T-helper 17 cell (primary cell): Measurements from ENCODE around the gene RTF1. TPM values are rescaled to one million over a fixed set of nuclear protein-coding genes. Genes with fewer than 3 reads are reported as not detected.
"Not testable (repeated sequence)": the region's sequence is repeated elsewhere in the genome, so short reads cannot be mapped to it uniquely, and the experiment has no call there.

ENCODE experiments used
- ATAC-seq: fragments of 150-1000 bp; cut with Tn5 transposase; 2 replicates; pipeline ENCODE4 v1.10.0; 2021; ENCODE audit warnings: mild to moderate bottlenecking, moderate library complexity
- DNase-seq, 3 donors: peaks; one replicate each; pipeline versions ENCODE4 v3.0.0 to v3.0.0-alpha.2; 2020 to 2021
- H3K9me3 ChIP-seq: one replicate; pipeline ENCODE4 v1.7.0; 2013; ENCODE audit warnings: low read length, mild to moderate bottlenecking; ENCODE audit not compliant: control insufficient read depth, poor library complexity, severe bottlenecking
- H3K27ac Mint-ChIP-seq: one replicate; pipeline ENCODE4 v1.8.0; 2022; ENCODE audit warnings: mild to moderate bottlenecking, moderate library complexity, mixed read lengths
- H3K27me3 Mint-ChIP-seq: one replicate; pipeline ENCODE4 v1.8.0; 2022; ENCODE audit warnings: mixed read lengths
- H3K36me3 Mint-ChIP-seq: one replicate; pipeline ENCODE4 v1.8.0; 2022; ENCODE audit warnings: low read depth, mixed read lengths
- H3K4me1 Mint-ChIP-seq: one replicate; pipeline ENCODE4 v1.8.0; 2022; ENCODE audit warnings: mild to moderate bottlenecking, mixed read lengths
- H3K4me3 Mint-ChIP-seq: one replicate; pipeline ENCODE4 v1.8.0; 2022; ENCODE audit warnings: mild to moderate bottlenecking, moderate library complexity, mixed read lengths
- total RNA-seq, 4 donors: library from RNA in 2 of 4; stranded (reverse) in 2 of 4; gene quantifications; one replicate each; pipeline ENCODE4 v1.2.3 and lab custom pipeline; 2022 to 2026

Gene RTF1
- total RNA-seq, 2 donors from 2014 or later = 42.0 TPM

- Mint-ChIP-seq H3K27me3 (no peaks in the 10 kb centered on the region), H3K4me1 (peaks cover 32% of the 10 kb centered on the region), H3K36me3 (no peaks in the 10 kb centered on the region), H3K27ac (peak overlapping the region; percentile 92), H3K4me3 (peak overlapping the region; percentile 97)
- no peak for ATAC-seq
- DNase-seq = no peak
- H3K9me3 ChIP-seq = no peaks in the 10 kb centered on the region
These were observed 660 bp upstream of the RTF1 start for GRCh38 chr15:41416128-41416741.

GRCh38 chr15:41417418-41418195, 712 bp downstream of the RTF1 start:
- no peaks in the 10 kb centered on the region for H3K36me3 Mint-ChIP-seq
- peaks cover 33% of the 10 kb centered on the region for H3K4me1 Mint-ChIP-seq
- no peaks in the 10 kb centered on the region for H3K27me3 Mint-ChIP-seq
- peak; percentile 39 for ATAC-seq
- peak overlapping the region; percentile 92 for H3K27ac Mint-ChIP-seq
- H3K9me3 ChIP-seq = no peaks in the 10 kb centered on the region
- H3K4me3 Mint-ChIP-seq = peak overlapping the region; percentile 97
- DNase-seq = peak in 1 of 3 donors; percentile 25

GRCh38 chr15:41423979-41424659, 7.2 kb downstream of the RTF1 start:
- peaks cover 22% of the 10 kb centered on the region for H3K4me1 Mint-ChIP-seq
- DNase-seq = no peak
- peak; percentile 25 for ATAC-seq
- H3K27me3 Mint-ChIP-seq = no peaks in the 10 kb centered on the region
- H3K9me3 ChIP-seq = no peaks in the 10 kb centered on the region
- H3K27ac Mint-ChIP-seq = peak overlapping the region; percentile 74
- peaks cover 2% of the 10 kb centered on the region for H3K36me3 Mint-ChIP-seq
- peak overlapping the region; percentile 28 for H3K4me3 Mint-ChIP-seq

- Mint-ChIP-seq H3K36me3 (peaks cover 6% of the 10 kb centered on the region), H3K27ac (peak overlapping the region; percentile 74), H3K4me1 (peaks cover 29% of the 10 kb centered on the region), H3K27me3 (no peaks in the 10 kb centered on the region), H3K4me3 (no peak overlapping the region)
- H3K9me3 ChIP-seq = no peaks in the 10 kb centered on the region
- no peak for ATAC-seq
- no peak for DNase-seq
These were observed 7.9 kb downstream of the RTF1 start for GRCh38 chr15:41424809-41425208.

DNA sequence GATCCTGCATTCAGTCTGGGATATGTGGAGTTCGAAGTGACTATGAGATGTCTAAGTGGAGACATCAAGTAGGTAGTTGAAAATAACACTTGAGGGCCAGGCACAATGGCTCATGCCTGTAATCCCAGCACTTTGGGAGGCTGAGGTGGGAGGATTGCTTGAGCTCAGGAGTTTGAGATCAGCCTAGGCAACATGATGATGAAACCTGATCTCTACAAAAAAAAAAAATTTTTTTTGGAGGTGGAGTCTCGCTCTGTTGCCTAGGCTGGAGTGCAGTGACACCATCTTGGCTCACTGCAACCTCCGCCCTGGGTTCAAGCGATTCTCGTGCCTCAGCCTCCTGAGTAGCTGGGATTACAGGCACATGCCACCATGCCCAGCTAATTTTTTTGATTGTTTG, 9.0 kb downstream of the RTF1 start:
- H3K4me3 Mint-ChIP-seq, ATAC-seq, DNase-seq, H3K27me3 Mint-ChIP-seq, H3K36me3 Mint-ChIP-seq, H3K9me3 ChIP-seq: not testable (repeated sequence)
- Mint-ChIP-seq H3K4me1 (peaks cover 24% of the 10 kb centered on the region), H3K27ac (peak overlapping the region; percentile 19)

GRCh38 chr15:41429003-41429890, 12.4 kb downstream of the RTF1 start:
- H3K9me3 ChIP-seq = no peaks in the 10 kb centered on the region
- peak; percentile 41 for ATAC-seq
- H3K27ac Mint-ChIP-seq = peak overlapping the region; percentile 93
- peaks cover 19% of the 10 kb centered on the region for H3K4me1 Mint-ChIP-seq
- H3K36me3 Mint-ChIP-seq = peaks cover 7% of the 10 kb centered on the region
- no peaks in the 10 kb centered on the region for H3K27me3 Mint-ChIP-seq
- no peak for DNase-seq
- peak overlapping the region; percentile 83 for H3K4me3 Mint-ChIP-seq

DNA sequence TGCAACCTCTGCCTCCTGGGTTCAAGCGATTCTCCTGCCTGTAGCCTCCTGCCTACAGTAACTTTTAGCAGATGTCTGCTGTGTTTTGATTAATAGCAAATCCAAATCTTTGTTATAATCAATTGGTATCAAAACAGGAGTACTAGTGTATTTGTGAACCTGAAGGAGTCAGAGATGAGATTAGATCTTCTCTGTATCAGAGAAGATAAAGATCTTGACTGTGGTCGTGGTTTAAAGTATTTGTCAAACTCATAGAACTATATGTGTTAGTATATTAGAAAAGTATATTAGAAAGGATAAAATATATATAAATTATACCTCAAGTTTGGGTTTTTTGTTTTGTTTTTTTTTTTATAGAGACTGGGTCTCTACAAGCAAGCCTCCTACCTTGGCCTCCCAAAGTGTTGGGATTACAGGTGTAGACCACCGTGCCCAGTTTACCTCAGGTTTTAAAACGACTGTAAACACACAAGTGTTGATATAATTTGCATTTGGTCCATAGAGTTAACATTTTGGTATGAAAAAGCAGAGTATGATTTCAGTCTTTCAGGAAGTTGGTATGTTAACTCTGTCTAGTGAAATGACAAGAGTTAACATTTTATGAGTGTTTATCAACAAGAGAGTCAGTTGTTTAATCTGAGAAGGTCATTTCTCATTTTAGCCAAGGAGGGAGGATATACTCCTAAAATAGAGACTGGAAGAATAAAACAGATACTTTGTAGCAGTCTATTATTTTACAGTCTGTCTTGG, 18.3 kb downstream of the RTF1 start:
- no peaks in the 10 kb centered on the region for H3K27me3 Mint-ChIP-seq
- peak overlapping the region; percentile 43 for H3K27ac Mint-ChIP-seq
- ATAC-seq (no peak), DNase-seq (no peak)
- H3K36me3 Mint-ChIP-seq = peaks cover 2% of the 10 kb centered on the region
- no peak overlapping the region for H3K4me3 Mint-ChIP-seq
- H3K9me3 ChIP-seq = no peaks in the 10 kb centered on the region
- peaks cover 7% of the 10 kb centered on the region for H3K4me1 Mint-ChIP-seq

DNA sequence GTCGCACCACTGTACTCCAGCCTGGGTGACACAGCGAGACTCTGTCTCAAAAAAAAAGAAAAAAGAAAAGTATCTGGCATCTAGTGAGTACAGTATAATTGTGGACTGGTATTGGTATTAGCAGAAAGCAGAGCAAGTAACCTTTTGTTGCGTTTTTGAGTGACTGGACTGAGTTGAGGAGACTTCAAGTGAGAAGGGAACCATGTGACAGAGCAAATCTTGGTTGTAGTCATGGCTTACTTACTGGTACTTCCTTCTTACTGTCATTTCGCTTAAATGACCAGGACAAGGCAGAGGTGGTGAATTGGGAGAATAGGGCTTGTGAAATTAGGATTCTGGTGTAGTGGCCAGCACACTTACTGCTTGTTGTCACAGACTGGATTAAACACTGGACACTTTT, 20.6 kb downstream of the RTF1 start:
- H3K9me3 ChIP-seq = no peaks in the 10 kb centered on the region
- Mint-ChIP-seq H3K4me1 (peaks cover 7% of the 10 kb centered on the region), H3K36me3 (peaks cover 4% of the 10 kb centered on the region), H3K27ac (peak overlapping the region; percentile 77), H3K27me3 (no peaks in the 10 kb centered on the region), H3K4me3 (no peak overlapping the region)
- ATAC-seq = no peak
- no peak for DNase-seq

GRCh38 chr15:41438206-41438605, 21.3 kb downstream of the RTF1 start:
- H3K27ac Mint-ChIP-seq = no peak overlapping the region
- ATAC-seq = no peak

DNA sequence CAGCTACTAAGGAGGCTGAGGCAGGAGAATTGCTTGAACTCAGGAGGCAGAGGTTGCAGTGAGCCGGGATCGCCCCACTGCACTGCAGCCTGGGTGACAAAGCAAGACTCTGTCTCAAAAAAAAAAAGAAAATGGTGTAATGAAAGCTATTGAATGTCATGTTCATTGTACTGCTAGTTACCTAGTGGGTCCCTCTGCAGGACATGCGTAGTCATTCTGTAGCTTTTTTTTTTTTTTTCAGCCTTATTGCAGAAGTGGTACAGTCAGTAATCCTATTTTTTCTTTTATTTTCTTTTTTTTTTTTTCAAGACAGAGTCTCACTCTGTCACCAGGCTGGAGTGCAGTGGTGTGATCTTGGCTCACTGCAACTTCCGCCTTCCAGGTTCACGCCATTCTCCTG, 21.9 kb downstream of the RTF1 start:
- not testable (repeated sequence) for ATAC-seq, DNase-seq, H3K27ac Mint-ChIP-seq, H3K36me3 Mint-ChIP-seq, H3K27me3 Mint-ChIP-seq, H3K9me3 ChIP-seq, H3K4me3 Mint-ChIP-seq
- peaks cover 14% of the 10 kb centered on the region for H3K4me1 Mint-ChIP-seq

More at GRCh38 chr15:41438206-41438605, 21.3 kb downstream of the RTF1 start:
- Mint-ChIP-seq H3K4me3 (no peak overlapping the region), H3K27me3 (no peaks in the 10 kb centered on the region), H3K4me1 (peaks cover 11% of the 10 kb centered on the region), H3K36me3 (peaks cover 4% of the 10 kb centered on the region)
- no peak for DNase-seq
- H3K9me3 ChIP-seq = no peaks in the 10 kb centered on the region

DNA sequence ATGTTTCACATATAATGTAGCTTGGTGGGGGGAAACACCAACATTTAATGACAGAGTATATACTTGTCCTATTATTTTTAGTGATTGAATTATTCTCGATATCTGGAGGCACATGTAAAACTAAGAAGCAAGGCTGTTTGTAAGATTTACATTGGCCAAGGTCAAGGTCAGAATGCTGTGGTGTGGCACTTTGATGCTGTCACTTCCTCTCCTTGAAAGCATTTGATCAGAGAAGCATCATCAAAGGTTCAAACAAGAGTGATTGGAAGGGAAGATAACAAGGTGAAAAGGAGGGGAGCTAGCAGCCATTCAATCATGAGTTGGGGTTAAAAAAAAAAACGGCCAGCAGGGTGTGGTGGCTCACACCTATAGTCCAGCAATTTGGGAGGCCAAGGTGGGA, 26.4 kb downstream of the RTF1 start:
- H3K9me3 ChIP-seq = no peaks in the 10 kb centered on the region
- H3K36me3 Mint-ChIP-seq = peaks cover 2% of the 10 kb centered on the region
- H3K27ac Mint-ChIP-seq = peak overlapping the region; percentile 47
- peak overlapping the region; percentile 39 for H3K4me3 Mint-ChIP-seq
- ATAC-seq (no peak), DNase-seq (no peak)
- H3K4me1 Mint-ChIP-seq = peaks cover 12% of the 10 kb centered on the region
- H3K27me3 Mint-ChIP-seq = no peaks in the 10 kb centered on the region

DNA sequence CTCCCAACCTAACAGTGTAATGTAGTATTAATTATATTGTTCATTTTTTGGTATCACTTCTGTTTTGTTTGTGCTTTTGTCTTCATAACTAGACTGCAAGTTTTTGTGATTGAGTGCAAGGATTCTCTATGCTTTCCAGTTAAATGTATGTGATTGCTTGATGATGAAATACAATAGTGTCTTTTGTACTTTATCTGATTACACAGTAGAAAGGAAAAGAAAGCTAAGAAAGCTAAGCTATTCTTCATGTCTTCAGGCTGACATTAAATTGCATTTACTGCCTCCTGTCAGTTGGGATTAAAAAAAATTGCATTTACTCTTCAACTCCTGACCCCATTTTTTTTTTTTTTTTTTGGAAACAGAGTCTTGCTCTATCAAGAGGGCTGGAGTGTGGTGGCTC, 28.5 kb downstream of the RTF1 start:
- Mint-ChIP-seq H3K4me1 (peaks cover 12% of the 10 kb centered on the region), H3K27ac (no peak overlapping the region), H3K36me3 (peaks cover 2% of the 10 kb centered on the region), H3K27me3 (no peaks in the 10 kb centered on the region), H3K4me3 (no peak overlapping the region)
- no peak for ATAC-seq
- H3K9me3 ChIP-seq = no peaks in the 10 kb centered on the region
- DNase-seq = no peak
